Keratinocyte (primary cell): ENCODE results near the gene VASN. TPM values are rescaled to one million over a fixed set of nuclear protein-coding genes. Genes with fewer than 3 reads are reported as not detected.

Experiments
- DNase-seq: peaks from one replicate; pipeline ENCODE4 v3.0.0-alpha.2; 2011; ENCODE audit warnings: low read depth, missing footprints, low spot score
- FAIRE-seq: peaks from 2 replicates; lab custom pipeline; 2011; peaks lifted over from hg19 to GRCh38; lab: Jason Lieb, UNC
- H2AFZ ChIP-seq: 2 replicates; pipeline ENCODE4 v1.6.0; 2012; ENCODE audit warnings: low read length, control low read depth, inconsistent platforms; ENCODE audit not compliant: control insufficient read depth
- H3K27ac ChIP-seq: 2 replicates; pipeline ENCODE4 v1.5.1; 2011; ENCODE audit warnings: low read length; ENCODE audit not compliant: control insufficient read depth, insufficient read depth
- H3K27me3 ChIP-seq: 3 replicates; pipeline ENCODE4 v1.6.0; 2011; ENCODE audit warnings: low read length; ENCODE audit not compliant: control insufficient read depth, insufficient read depth; ENCODE audit errors: extremely low read depth
- H3K36me3 ChIP-seq, 2 experiments: 2 replicates in 1 of 2; 3 replicates in 1 of 2; pipeline ENCODE4 v1.5.1; 2011; ENCODE audit warnings: low read length in 2 of 2, mild to moderate bottlenecking in 1 of 2; ENCODE audit not compliant: control insufficient read depth in 2 of 2, insufficient read depth in 2 of 2; ENCODE audit errors: extremely low read depth in 1 of 2
- H3K4me1 ChIP-seq: 3 replicates; pipeline ENCODE4 v1.5.1; 2011; ENCODE audit warnings: low read length; ENCODE audit not compliant: control insufficient read depth, insufficient read depth; ENCODE audit errors: extremely low read depth
- H3K4me2 ChIP-seq: 3 replicates; pipeline ENCODE4 v1.6.0; 2011; ENCODE audit warnings: low read depth, low read length; ENCODE audit not compliant: control insufficient read depth, insufficient read depth; ENCODE audit errors: extremely low read depth
- H3K4me3 ChIP-seq, 3 experiments: fragments of 200-600 bp in 1 of 3; sonication (generic) in 1 of 3; 2 replicates in 2 of 3; 3 replicates in 1 of 3; pipeline ENCODE4 v1.5.1; 2011 to 2016; ENCODE audit warnings: low read length in 3 of 3, mild to moderate bottlenecking in 3 of 3, control low read depth in 2 of 3, inconsistent platforms in 1 of 3, low read depth in 1 of 3, mixed read lengths in 1 of 3, mixed run types in 1 of 3, moderate library complexity in 1 of 3; ENCODE audit not compliant: control insufficient read depth in 2 of 3, insufficient read depth in 2 of 3; ENCODE audit errors: extremely low read depth in 1 of 3
- H3K79me2 ChIP-seq: 2 replicates; pipeline ENCODE4 v1.6.0; 2012; ENCODE audit warnings: low read length; ENCODE audit not compliant: control insufficient read depth, insufficient read depth
- H3K9ac ChIP-seq: 3 replicates; pipeline ENCODE4 v1.6.0; 2011; ENCODE audit warnings: low read length; ENCODE audit not compliant: control insufficient read depth, insufficient read depth; ENCODE audit errors: extremely low read depth
- H3K9me1 ChIP-seq: 3 replicates; pipeline ENCODE4 v1.6.0; 2011; ENCODE audit warnings: low read length; ENCODE audit not compliant: control insufficient read depth, insufficient read depth; ENCODE audit errors: extremely low read depth
- H3K9me3 ChIP-seq: 2 replicates; pipeline ENCODE4 v1.5.1; 2012; ENCODE audit warnings: low read depth, low read length; ENCODE audit not compliant: control insufficient read depth
- H4K20me1 ChIP-seq: 3 replicates; pipeline ENCODE4 v1.6.0; 2011; ENCODE audit warnings: low read length; ENCODE audit not compliant: control insufficient read depth, insufficient read depth; ENCODE audit errors: extremely low read depth
- CTCF ChIP-seq, 3 experiments: IDR thresholded peaks in 1 of 3; conservative IDR thresholded peaks in 1 of 3; optimal IDR thresholded peaks in 1 of 3; 2 replicates in 2 of 3; 3 replicates in 1 of 3; pipeline versions ENCODE3 to v1.5.1; 2011; ENCODE audit warnings: low read length in 3 of 3, mild to moderate bottlenecking in 3 of 3, moderate library complexity in 2 of 3, control low read depth in 1 of 3, inconsistent platforms in 1 of 3; ENCODE audit not compliant: insufficient read depth in 2 of 3; ENCODE audit errors: extremely low read depth in 1 of 3
- EZH2 ChIP-seq: IDR thresholded peaks from one replicate; pipeline ENCODE4 v1.6.1; 2012; ENCODE audit warnings: inconsistent platforms, mild to moderate bottlenecking, low read length, moderate library complexity
- dilution Hi-C: fragments of 300-500 bp; cut with MboI; formaldehyde crosslinking; loops from one replicate; pipeline ENCODE4 v1.7.0; 2020; ENCODE audit warnings: low sequenced_read_pairs; ENCODE audit not compliant: extremely low pct_ligation_motif_present
- polyA plus RNA-seq, 5 experiments: library from polyadenylated mRNA; depleted of rRNA in 3 of 5; stranded (reverse) in 3 of 5; stranded (forward) in 1 of 5; unstranded in 1 of 5; fragments of >200 nt; gene quantifications; 1 replicate in 1 of 5; 2 replicates in 3 of 5; 3 replicates in 1 of 5; pipeline versions ENCODE4 v1.2.1 to v1.2.3, GENCODE V29; 2011 to 2012; ENCODE audit warnings: missing spikeins in 2 of 5, low read depth in 1 of 5, low replicate concordance in 1 of 5

The VASN gene
- polyA plus RNA-seq, 1 donor (not counting 4 experiments of a cell fraction or from before 2014, with no cell fraction given) = 0.37 TPM

- peak; percentile 70 for FAIRE-seq
- no peak overlapping the region for H3K4me3 ChIP-seq
- no peak overlapping the region for H3K9ac ChIP-seq
- peaks cover 0 to 1% of the 10 kb centered on the region in 2 experiments for H3K36me3 ChIP-seq
- H3K9me3 ChIP-seq = no peaks in the 10 kb centered on the region
- no peaks in the 10 kb centered on the region for H3K27me3 ChIP-seq
- H4K20me1 ChIP-seq = peaks cover 3% of the 10 kb centered on the region
- no peak for TF ChIP-seq EZH2
- no peak for TF ChIP-seq CTCF (optimal IDR thresholded peaks at IDR 0.05 in 1 of 3, IDR thresholded peaks at IDR 0.05 in 1 of 3, conservative IDR thresholded peaks at IDR 0.05 in 1 of 3; ENCODE audit: extremely low read depth in 1 of 3, insufficient read depth in 2 of 3, low read length in 3 of 3)
- peaks cover 3% of the 10 kb centered on the region for H3K9me1 ChIP-seq
- no peak overlapping the region for H2AFZ ChIP-seq
- peaks cover 28% of the 10 kb centered on the region for H3K4me1 ChIP-seq
- peak overlapping the region; percentile 45 for H3K4me2 ChIP-seq
- H3K79me2 ChIP-seq = no peaks in the 10 kb centered on the region
- DNase-seq = no peak
- dilution Hi-C loops = no loop called here
- no peak overlapping the region for H3K27ac ChIP-seq
Measured at GRCh38 chr16:4369007-4369733, 2.5 kb upstream of the VASN start.

- Histone ChIP-seq H3K9me3 (no peaks in the 10 kb centered on the region), H3K4me3 (no peak overlapping the region), H3K27ac (no peak overlapping the region), H3K79me2 (no peaks in the 10 kb centered on the region), H3K9me1 (peaks cover 3% of the 10 kb centered on the region), H3K36me3 (no peaks in the 10 kb centered on the region), H4K20me1 (peaks cover 3% of the 10 kb centered on the region), H3K4me2 (no peak overlapping the region), H3K27me3 (no peaks in the 10 kb centered on the region), H3K4me1 (peaks cover 36% of the 10 kb centered on the region), H3K9ac (no peak overlapping the region), H2AFZ (no peak overlapping the region)
- no peak for TF ChIP-seq EZH2
- no peak for FAIRE-seq
- dilution Hi-C loops = no loop called here
- DNase-seq = no peak
Measured at GRCh38 chr16:4370151-4370550, 1.5 kb upstream of the VASN start.
